ENCODE measurements around the gene CAMK1D.

GRCh38 chr10:12687996-12688395 lies 338.6 kb downstream of the CAMK1D start:
- TF ChIP-seq CTCF (IDR thresholded peaks at IDR 0.05; ENCODE audit: low read length) (no peak), EZH2 (IDR thresholded peaks at IDR 0.05; ENCODE audit: borderline replicate concordance, low read length) (no peak)
